ENCODE measurements around the gene SMAD2. TPM values are rescaled to one million over a fixed set of nuclear protein-coding genes. Genes with fewer than 3 reads are reported as not detected.
A peak's percentile ranks its signal among the peaks of the same experiment; 100 is the strongest.

Gene SMAD2
- total and polyA plus RNA-seq, 2 experiments from 2014 or later: 30.9 to 90.7 TPM

GRCh38 chr18:47817795-47818077 is 112.7 kb downstream of the SMAD2 start (continued):
- no peak for TF ChIP-seq REST (IDR thresholded peaks at IDR 0.05; ENCODE audit: unreplicated experiment)
- TF ChIP-seq JUNB (IDR thresholded peaks at IDR 0.05; ENCODE audit: unreplicated experiment): no peak
- TF ChIP-seq STAT1 (IDR thresholded peaks at IDR 0.05; ENCODE audit: unreplicated experiment): no peak

DNA sequence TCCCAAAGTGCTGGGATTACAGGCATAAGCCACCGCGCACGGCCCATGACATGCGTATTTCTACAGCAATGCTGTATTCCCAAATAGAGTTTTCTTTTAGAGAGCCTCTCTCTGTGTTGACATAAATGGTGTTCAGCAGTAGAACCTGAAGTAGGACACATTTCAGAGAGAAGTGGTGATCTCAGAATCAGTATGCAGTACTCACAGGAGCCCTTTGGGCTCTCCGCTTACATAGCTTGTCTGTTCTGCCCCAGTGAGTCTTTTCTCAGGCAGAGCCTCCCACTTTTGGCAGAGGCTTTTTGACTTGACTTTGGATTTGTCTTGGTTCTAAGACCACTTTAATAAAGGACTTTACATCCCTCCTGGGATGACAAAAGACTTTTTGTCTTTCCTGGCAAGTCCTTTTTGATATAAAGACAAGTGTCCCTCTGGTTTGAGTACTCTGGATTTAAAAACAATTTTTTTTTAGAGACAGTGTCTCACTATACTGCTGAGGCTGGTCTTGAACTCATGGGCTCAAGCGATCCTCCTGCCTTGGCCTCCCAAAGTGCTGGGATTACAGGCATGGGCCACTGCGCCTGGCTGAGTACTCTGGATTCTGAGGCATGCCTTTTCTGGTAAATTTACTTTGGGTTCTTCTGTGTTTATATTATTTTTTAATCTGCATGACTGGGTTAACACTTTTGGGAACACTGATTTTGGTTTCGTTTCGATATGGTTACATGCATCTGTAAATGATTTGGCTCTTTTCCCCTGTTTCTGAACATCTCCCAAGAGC is 113.3 kb downstream of the SMAD2 start:
- no peak for DNase-seq (ENCODE audit: low spot score)
- no peaks in the 10 kb centered on the region for H3K27me3 ChIP-seq (ENCODE audit: insufficient read depth)
- no peaks in the 10 kb centered on the region for H3K9me3 Mint-ChIP-seq
- H3K36me3 ChIP-seq (ENCODE audit: insufficient read depth): no peaks in the 10 kb centered on the region
- H3F3A ChIP-seq (replicated peaks; ENCODE audit: low read depth): no peaks in the 10 kb centered on the region; the same call in 1 of the 2 replicates
- ATAC-seq: peak; percentile 33; the same call in 2 of the 3 replicates
- peaks cover 36% of the 10 kb centered on the region for H3K4me1 Mint-ChIP-seq
- H3K36me3 Mint-ChIP-seq (ENCODE audit: low read depth): peaks cover 6% of the 10 kb centered on the region; the same call in 1 of the 3 replicates
- peak overlapping the region; percentile 92 for H3K27ac ChIP-seq (ENCODE audit: low read depth)
- H3K79me2 ChIP-seq (replicated peaks; ENCODE audit: insufficient read depth): no peaks in the 10 kb centered on the region
- no peak overlapping the region for H2AFZ ChIP-seq
- no peaks in the 10 kb centered on the region; the same call in none of the 2 replicates for H3K9me2 ChIP-seq (ENCODE audit: insufficient read depth)
- H3K27ac Mint-ChIP-seq: peak overlapping the region; percentile 96
- H3K27me3 Mint-ChIP-seq (ENCODE audit: insufficient read depth, low read depth, poor library complexity): peaks cover 6% of the 10 kb centered on the region
- H3K4me3 Mint-ChIP-seq: no peak overlapping the region
- peak overlapping the region; percentile 42 for H3K4me3 ChIP-seq
- H3K4me1 ChIP-seq (ENCODE audit: insufficient read depth): peaks cover 55% of the 10 kb centered on the region
- peak overlapping the region; percentile 71 for H3K4me2 ChIP-seq
- no peaks in the 10 kb centered on the region for H4K20me1 ChIP-seq (replicated peaks; ENCODE audit: insufficient read depth)
- no peak for TF ChIP-seq CREB1 (CRISPR knock-in tag; IDR thresholded peaks at IDR 0.05; ENCODE audit: low read depth)
- TF ChIP-seq ZNF114 (CRISPR knock-in tag; IDR thresholded peaks at IDR 0.05): no peak
- TF ChIP-seq JUNB (IDR thresholded peaks at IDR 0.05; ENCODE audit: unreplicated experiment): no peak
- TF ChIP-seq REST (IDR thresholded peaks at IDR 0.05; ENCODE audit: unreplicated experiment): no peak
- no peak for TF ChIP-seq NANOG (IDR thresholded peaks at IDR 0.05; ENCODE audit: borderline replicate concordance)
- TF ChIP-seq ZNF462 (CRISPR knock-in tag; IDR thresholded peaks at IDR 0.05): no peak
- TF ChIP-seq ZNF331 (CRISPR knock-in tag; IDR thresholded peaks at IDR 0.05; ENCODE audit: low read depth): no peak
- no peak for TF ChIP-seq STAT1 (IDR thresholded peaks at IDR 0.05; ENCODE audit: unreplicated experiment)
- no peak for TF ChIP-seq POLR2AphosphoS5 (IDR thresholded peaks at IDR 0.05; ENCODE audit: low read depth)

Data from GM23338 (cell line).